ENCODE data around the gene GCNA.

Gene GCNA

GRCh38 chrX:71615954-71616353 is 37.7 kb downstream of the GCNA start:
- DNase-seq (ENCODE audit: low read depth, low spot score), result no peak

DNA sequence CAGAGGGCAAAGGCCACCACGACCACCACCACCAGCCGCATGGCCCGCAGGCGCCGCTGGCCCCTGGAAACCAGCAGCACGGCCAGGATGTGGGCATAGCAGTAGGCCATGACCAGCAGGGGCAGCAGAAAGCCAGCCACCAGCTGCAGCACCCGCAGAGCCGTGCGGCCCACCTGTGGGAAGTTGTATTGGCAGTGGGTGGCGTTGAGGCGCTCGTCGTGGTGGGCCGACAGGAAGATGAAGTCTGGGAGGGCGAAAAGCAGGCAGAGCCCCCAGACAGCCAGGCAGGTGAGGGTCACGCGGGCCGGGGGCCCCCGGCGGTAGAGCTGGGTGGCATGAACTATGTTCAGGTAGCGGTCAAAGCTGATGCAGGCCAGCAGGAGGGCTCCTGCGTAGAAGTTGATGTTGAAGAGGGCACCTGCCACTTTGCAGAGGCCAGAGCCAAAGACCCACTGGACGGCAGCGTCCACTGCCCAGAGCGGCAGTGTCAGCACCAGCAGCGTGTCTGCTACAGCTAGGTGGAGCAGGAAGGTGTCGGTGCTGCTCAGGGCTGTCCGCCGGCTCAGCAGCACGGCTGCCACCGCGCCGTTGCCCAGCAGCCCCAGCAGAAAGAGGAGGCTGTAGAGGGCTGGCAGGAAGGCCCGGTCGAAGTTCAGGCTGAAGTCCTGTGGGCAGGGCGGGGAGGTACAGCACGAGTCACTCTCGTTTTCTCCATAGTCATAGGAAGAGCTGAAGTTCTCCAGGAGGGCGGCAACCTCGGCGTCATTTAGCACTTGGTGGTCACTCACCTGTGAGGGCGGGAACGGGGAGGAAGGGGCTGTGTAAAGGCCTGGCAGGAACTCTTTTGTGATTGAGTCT is 38.7 kb downstream of the GCNA start:
- DNase-seq (ENCODE audit: low read depth, low spot score), result no peak

- no peak for DNase-seq (ENCODE audit: low read depth, low spot score)
Measured at GRCh38 chrX:71617742-71618141, 39.5 kb downstream of the GCNA start.

- no peak for DNase-seq (ENCODE audit: low read depth, low spot score)
Measured at GRCh38 chrX:71618303-71618721, 40.1 kb downstream of the GCNA start, which contains the start of gene CXCR3. TSS of gene CXCR3 (minus strand) at chrX:71618511. CDS start at chrX:71618449, 62 bp downstream.

GRCh38 chrX:71618787-71619186 is 40.5 kb downstream of the GCNA start:
- DNase-seq (ENCODE audit: low read depth, low spot score), result no peak

DNA sequence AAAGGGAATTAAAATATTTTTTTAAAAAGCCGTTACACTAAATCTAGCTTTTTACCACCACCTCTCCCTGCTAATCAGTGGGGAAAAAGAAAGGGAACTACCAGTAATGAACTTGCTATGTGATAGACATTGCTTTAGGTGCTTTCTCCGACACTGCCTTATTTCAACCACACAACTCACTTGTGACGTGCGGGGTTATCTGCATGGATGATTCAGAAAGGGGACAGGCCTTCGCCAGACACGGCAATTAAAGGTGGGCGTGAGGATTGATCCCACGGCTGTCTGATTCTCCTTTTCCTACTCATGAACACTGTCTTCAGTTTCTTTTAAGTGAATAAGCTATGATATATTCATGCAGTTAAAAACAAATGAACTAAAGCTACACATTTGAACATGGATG is 41.0 kb downstream of the GCNA start:
- DNase-seq (ENCODE audit: low read depth, low spot score), result no peak

- no peak for DNase-seq (ENCODE audit: low read depth, low spot score)
Measured at GRCh38 chrX:71619986-71620385, 41.7 kb downstream of the GCNA start.

- no peak for DNase-seq (ENCODE audit: low read depth, low spot score)
Measured at GRCh38 chrX:71621603-71622002, 43.4 kb downstream of the GCNA start.

DNA sequence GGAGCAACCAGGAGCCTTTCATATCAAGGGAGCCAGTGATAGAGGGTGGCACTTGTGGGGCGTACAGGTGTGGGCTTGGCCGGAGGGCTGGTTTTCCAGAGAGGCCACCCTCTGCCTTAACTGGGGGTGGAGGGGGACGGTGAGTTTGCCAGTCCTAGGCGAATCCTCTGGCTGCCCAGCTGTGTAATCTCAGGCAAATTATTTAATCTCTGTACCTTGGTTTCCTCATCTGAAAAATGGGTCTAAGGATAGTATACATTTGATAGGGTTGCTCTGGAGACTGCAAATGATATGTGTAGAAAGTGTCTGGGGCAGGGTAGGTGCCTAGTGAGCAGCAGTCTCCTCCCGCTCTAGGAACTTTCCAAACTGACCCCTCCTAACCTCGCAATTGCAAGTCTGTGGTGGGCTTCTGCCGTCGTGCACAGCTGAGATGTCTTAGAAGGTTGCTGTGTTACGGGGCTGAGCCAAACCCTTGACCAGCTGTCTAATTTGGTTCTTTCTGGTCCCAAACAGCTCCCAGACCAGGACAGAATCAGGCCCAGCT is 43.9 kb downstream of the GCNA start:
- DNase-seq (ENCODE audit: low read depth, low spot score), result no peak

DNA sequence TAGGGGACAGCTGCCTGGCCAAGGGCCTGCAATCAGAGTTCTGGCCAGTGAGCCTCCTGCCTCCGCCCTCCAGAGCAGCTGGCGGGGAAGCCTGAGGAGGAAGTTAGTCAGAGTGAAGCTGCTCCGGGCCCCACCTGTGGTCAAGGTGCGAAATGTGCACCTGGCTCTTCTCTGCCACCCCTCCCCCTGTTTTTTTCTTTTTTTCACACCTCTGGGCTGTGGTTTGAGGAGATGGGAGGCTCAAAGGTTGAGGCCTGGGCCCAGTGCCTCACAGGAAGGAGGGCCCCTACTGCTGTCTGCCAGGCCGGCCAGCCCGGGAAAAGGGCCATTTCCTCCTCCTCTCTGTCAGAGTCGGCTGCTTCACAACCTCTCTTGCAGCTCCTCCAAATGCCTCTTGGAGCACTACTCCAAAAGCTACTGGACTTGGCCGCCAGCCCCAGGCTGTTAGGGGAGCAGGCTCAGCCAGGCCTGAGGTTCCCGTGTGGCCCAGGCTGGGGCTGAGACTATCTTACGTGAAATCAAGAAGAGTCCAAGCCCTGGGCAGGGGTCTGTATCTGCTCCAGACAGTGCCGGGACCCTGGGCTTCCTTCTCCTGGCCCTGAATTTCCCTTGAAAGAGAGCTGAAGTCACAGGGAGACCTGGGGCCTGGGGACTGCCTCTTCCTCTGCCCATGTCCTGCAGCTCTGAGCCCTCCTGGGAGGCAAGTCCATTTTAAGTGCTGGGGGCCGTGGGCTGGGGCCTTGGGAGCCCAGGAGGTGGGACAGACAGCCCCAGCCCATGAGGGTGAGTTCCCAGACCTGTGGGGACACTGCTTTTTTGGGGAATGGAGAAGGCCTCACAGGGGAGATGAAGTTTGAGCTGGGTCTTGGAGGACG is 44.6 kb downstream of the GCNA start:
- no peak for DNase-seq (ENCODE audit: low read depth, low spot score)

GRCh38 chrX:71623714-71624113 is 45.5 kb downstream of the GCNA start:
- no peak for DNase-seq (ENCODE audit: low read depth, low spot score)

- no peak for DNase-seq (ENCODE audit: low read depth, low spot score)
Measured at GRCh38 chrX:71625471-71625870, 47.2 kb downstream of the GCNA start.

DNA sequence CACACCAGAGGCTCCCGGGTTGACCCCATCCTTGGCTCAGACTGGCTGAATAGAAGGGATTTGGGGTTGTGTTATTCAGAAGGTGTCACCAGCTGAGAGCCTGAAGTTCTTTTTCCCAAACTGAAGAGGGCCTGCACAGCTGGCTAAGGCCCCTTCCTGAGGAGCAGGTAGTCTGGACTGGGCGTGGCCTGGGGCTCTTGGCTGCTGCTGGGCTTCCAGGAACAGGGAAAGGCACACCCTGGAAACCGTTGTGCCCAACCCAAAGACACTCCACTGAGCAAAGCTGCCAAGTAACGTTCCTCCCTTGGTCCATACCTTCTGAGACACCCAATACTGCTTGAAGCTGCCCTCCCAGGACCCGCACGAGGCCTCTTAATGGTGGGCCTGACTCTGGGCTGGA is 48.3 kb downstream of the GCNA start:
- DNase-seq (ENCODE audit: low read depth, low spot score), result no peak

DNA sequence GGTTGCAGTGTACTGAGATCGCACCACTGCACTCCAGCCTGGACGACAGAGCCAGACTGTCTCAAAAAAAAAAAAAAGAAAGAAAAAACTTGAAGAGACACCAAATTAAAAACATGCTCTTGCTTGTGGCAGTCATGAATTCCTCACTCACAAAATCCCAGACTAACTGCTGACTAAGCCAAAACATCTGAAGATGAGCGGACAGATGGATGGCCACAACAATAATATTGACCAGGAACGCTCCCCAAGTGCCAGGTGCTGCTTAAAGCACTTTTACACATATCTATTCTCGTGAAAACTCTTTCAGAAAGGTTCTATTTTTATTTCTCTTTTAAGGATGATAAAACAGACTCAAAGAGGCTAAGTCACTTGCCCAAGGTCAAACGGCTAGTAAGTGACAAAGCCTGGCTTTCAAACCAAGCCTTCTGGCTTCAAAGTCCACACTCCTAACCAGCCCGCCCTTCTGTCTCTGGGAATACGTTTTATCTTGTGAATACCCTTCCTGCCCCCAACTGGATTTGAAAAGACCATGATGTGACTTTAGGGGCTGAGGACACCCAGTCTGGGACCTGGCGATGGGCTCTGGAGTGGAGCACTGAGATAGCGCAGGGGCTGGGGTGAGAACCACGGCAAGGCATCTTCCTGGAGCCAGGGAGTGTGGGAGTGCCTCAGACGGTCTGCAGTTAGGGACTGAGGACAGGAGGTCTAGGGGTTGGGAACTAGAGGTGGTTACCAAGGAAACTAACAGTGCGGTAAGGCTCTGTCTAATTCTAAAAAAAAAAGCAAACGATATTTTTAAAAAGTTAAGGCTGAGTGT is 49.6 kb downstream of the GCNA start:
- DNase-seq (ENCODE audit: low read depth, low spot score), result no peak

DNA sequence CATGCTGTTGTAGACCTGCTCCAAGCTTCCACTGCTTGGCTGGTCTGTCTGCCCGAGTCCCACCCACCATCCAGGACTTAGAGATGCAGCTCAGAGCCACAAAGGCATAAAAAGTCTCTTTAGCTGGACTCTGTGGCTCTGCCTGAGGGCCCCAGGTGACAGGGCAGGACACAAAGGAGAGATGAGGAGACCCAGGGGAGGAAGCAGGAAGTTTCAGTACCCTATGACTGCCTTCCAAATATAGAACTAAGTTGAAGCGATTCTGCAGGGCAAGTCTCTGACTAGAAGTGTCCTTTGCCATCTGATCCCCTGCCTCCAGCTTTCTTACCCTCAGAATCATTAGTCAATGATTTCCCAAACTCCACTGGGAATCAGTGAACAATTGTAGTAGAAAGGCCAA is 51.2 kb downstream of the GCNA start:
- DNase-seq (ENCODE audit: low read depth, low spot score), result no peak

GRCh38 chrX:71632923-71633657 is 54.9 kb downstream of the GCNA start:
- DNase-seq (ENCODE audit: low read depth, low spot score), result no peak

- DNase-seq (ENCODE audit: low read depth, low spot score), result no peak
Measured at GRCh38 chrX:71634366-71634765, 56.1 kb downstream of the GCNA start.

GRCh38 chrX:71636438-71637252 is 58.4 kb downstream of the GCNA start:
- DNase-seq (ENCODE audit: low read depth, low spot score), result no peak

DNA sequence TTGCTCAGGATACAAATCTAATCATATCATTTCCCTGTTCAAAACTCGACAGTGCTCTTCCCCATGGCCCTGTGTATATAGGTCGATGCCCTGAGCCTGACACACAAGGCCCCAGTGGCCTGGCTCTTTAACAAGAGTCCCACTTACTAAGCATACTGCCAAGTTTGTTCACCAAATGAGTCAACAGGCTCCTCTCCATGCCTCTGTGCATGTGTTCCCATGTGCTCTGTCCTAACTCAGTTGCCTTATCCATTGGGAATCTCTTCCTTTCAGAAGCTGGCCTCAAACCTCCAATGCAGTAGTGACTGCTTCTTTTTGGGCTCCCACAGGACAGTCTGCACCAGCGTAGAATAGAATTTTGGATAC is 59.0 kb downstream of the GCNA start:
- no peak for DNase-seq (ENCODE audit: low read depth, low spot score)

- DNase-seq (ENCODE audit: low read depth, low spot score), result no peak
Measured at GRCh38 chrX:71637848-71638247, 59.6 kb downstream of the GCNA start.

Measured in brain pericyte (primary cell).